Neural cell (in vitro differentiated cells): ENCODE measurements around the gene COQ9. TPM values are rescaled to one million over a fixed set of nuclear protein-coding genes. Genes with fewer than 3 reads are reported as not detected.

Experiments used
- H2AFZ ChIP-seq: fragments of 200-600, 300-800 bp; sonication (generic), shearing (Covaris generic); 2 replicates; pipeline ENCODE4 v1.6.0; 2014; ENCODE audit warnings: low read depth, mild to moderate bottlenecking, antibody characterized with exemption, low read length, moderate library complexity
- H3F3A ChIP-seq: fragments of 200-600 bp; shearing (Covaris generic); 2 replicates; pipeline ENCODE4 v1.6.1; 2016; ENCODE audit warnings: mild to moderate bottlenecking, moderate library complexity, mixed read lengths, antibody characterized with exemption, low read length; ENCODE audit not compliant: insufficient read depth, poor library complexity, severe bottlenecking
- H3K27ac ChIP-seq: fragments of 200-600, 300-800 bp; sonication (generic), shearing (Covaris generic); 2 replicates; pipeline ENCODE4 v1.5.1; 2014; ENCODE audit warnings: mild to moderate bottlenecking, low read length, moderate library complexity
- H3K27me3 ChIP-seq: fragments of 300-800, 200-600 bp; sonication (generic), shearing (Covaris generic); 2 replicates; pipeline ENCODE4 v1.6.0; 2014; ENCODE audit warnings: mild to moderate bottlenecking, low read depth, low read length, moderate library complexity; ENCODE audit not compliant: insufficient read depth
- H3K36me3 ChIP-seq: fragments of 300-800, 200-600 bp; sonication (generic), shearing (Covaris generic); 2 replicates; pipeline ENCODE4 v1.5.1; 2014; ENCODE audit warnings: mild to moderate bottlenecking, antibody characterized with exemption, low read length, moderate library complexity; ENCODE audit not compliant: insufficient read depth
- H3K4me2 ChIP-seq: fragments of 300-800, 200-600 bp; sonication (generic), shearing (Covaris generic); 2 replicates; pipeline ENCODE4 v1.6.0; 2014; ENCODE audit warnings: mild to moderate bottlenecking, low read length
- H3K4me3 ChIP-seq: fragments of 300-800, 200-600 bp; sonication (generic), shearing (Covaris generic); 2 replicates; pipeline ENCODE4 v1.5.1; 2014; ENCODE audit warnings: mild to moderate bottlenecking, low read length, moderate library complexity
- H3K79me2 ChIP-seq: fragments of 200-600 bp; shearing (Covaris generic); replicated peaks from 2 replicates; pipeline ENCODE4 v1.6.0; 2014; ENCODE audit warnings: mild to moderate bottlenecking, low read length, moderate library complexity; ENCODE audit not compliant: insufficient read depth
- H3K9ac ChIP-seq: fragments of 300-800, 200-600 bp; sonication (generic), shearing (Covaris generic); 2 replicates; pipeline ENCODE4 v1.6.1; 2016; ENCODE audit warnings: mild to moderate bottlenecking, low read length, mixed read lengths
- H3K9me2 ChIP-seq: fragments of 200-600 bp; shearing (Covaris generic); 2 replicates; pipeline ENCODE4 v1.6.1; 2016; ENCODE audit warnings: mild to moderate bottlenecking, low read length, mixed read lengths; ENCODE audit not compliant: insufficient read depth
- H3K9me3 ChIP-seq: fragments of 200-600, 300-800 bp; sonication (generic), shearing (Covaris generic); 2 replicates; pipeline ENCODE4 v1.6.1; 2016; ENCODE audit warnings: mild to moderate bottlenecking, mixed run types, low read length, moderate library complexity, mixed read lengths
- H4K20me1 ChIP-seq: fragments of 200-600 bp; shearing (Covaris generic); 2 replicates; pipeline ENCODE4 v1.6.1; 2016; ENCODE audit warnings: mild to moderate bottlenecking, mixed run types; ENCODE audit not compliant: insufficient read depth
- EZH2 ChIP-seq: fragments of 200-600, 300-800 bp; shearing (Covaris generic), sonication (generic); IDR thresholded peaks from 2 replicates; pipeline ENCODE4 v1.6.1; 2014; ENCODE audit warnings: antibody characterized with exemption, low read length, borderline replicate concordance, mild to moderate bottlenecking; ENCODE audit not compliant: insufficient read depth, poor library complexity, severe bottlenecking
- MXI1 ChIP-seq: fragments of 450-650 bp; conservative IDR thresholded peaks from 2 replicates; pipeline ENCODE4 v1.6.1; 2014; ENCODE audit warnings: antibody characterized with exemption, mild to moderate bottlenecking; ENCODE audit not compliant: poor library complexity, severe bottlenecking
- POLR2AphosphoS5 ChIP-seq: IDR thresholded peaks from 2 replicates; pipeline ENCODE4 v1.6.1; 2012
- RAD21 ChIP-seq: fragments of 450-650 bp; conservative IDR thresholded peaks from 2 replicates; pipeline ENCODE4 v1.6.1; 2014; ENCODE audit warnings: antibody characterized with exemption, mild to moderate bottlenecking, moderate library complexity
- SMC3 ChIP-seq: fragments of 450-650 bp; conservative IDR thresholded peaks from 2 replicates; pipeline ENCODE4 v1.6.1; 2014; ENCODE audit warnings: antibody characterized with exemption, mild to moderate bottlenecking, moderate library complexity; ENCODE audit not compliant: poor library complexity
- TAF1 ChIP-seq: IDR thresholded peaks from 2 replicates; pipeline ENCODE4 v1.6.1; 2012; ENCODE audit warnings: low read depth
- polyA plus RNA-seq: library from polyadenylated mRNA; depleted of rRNA; stranded (reverse); fragments of >200 nt; gene quantifications from 2 replicates; pipeline ENCODE4 v1.2.3, GENCODE V29; 2014
- TF ChIP-seq, protein P1 (sequence below): fragments of 450-650 bp; IDR thresholded peaks from 2 replicates; pipeline ENCODE4 v1.5.1; 2014; ENCODE audit warnings: antibody characterized with exemption, mild to moderate bottlenecking, moderate library complexity; ENCODE audit not compliant: poor library complexity, severe bottlenecking

COQ9 gene
- polyA plus RNA-seq, 1 donor from 2014 or later: 78.7 TPM

DNA sequence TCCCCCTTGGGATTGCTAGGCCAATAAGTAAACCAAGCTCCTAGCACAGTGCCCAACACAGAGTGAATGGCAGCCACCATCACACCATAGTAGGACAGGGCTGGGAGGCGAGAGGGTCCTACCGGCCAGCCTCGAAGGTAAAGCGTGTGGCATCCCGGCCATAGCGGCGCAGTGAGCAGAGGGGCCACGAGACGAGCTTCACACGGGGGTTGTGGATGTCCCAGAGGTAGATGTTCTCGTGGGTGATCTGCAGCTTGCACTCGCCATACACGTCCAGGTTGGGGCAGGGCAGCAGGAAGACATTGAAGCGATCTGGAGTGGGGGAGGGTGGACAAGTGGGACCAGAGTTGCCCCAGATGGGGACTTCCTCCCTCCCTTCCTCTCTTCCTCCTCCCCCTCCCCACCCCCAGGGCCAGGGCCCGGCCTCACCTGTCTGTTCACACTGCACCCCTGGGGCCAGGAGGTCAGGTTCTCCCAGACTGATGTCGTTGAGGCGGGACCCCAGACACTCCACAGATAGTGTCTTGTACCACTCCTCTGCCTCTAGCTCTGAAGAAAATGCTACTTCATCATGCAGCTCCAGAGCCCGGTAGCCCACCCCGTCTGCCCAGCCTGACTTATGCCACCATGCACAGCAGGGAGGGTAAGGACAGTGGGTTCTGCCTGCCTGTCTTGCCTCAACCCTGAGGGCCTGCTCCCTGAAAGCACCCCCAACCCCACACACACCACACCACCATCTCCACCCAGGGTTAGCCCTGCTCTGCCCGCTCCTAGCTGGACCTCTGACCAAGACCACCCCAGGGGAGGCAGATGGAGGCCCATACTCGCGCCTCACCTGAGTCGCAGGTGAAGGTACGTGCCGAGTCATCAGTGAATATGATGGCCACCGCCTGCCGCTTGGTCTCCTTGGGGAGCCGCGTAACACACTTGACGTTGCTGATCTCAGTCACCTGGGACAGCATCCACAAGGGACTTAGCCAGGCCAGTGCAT is 27.7 kb downstream of the COQ9 start:
- H3K79me2 ChIP-seq: peaks cover 35% of the 10 kb centered on the region
- no peaks in the 10 kb centered on the region for H3K27me3 ChIP-seq
- H3K27ac ChIP-seq: no peak overlapping the region
- no peaks in the 10 kb centered on the region for H3K9me3 ChIP-seq
- H2AFZ ChIP-seq: no peak overlapping the region
- H3K9ac ChIP-seq: no peak overlapping the region
- peaks cover 4% of the 10 kb centered on the region for H4K20me1 ChIP-seq
- H3K4me3 ChIP-seq: no peak overlapping the region
- H3K4me2 ChIP-seq: no peak overlapping the region
- TF ChIP-seq EZH2 (no peak), RAD21 (no peak), SMC3 (no peak), POLR2AphosphoS5 (no peak)
- TF ChIP-seq, protein P1, sequence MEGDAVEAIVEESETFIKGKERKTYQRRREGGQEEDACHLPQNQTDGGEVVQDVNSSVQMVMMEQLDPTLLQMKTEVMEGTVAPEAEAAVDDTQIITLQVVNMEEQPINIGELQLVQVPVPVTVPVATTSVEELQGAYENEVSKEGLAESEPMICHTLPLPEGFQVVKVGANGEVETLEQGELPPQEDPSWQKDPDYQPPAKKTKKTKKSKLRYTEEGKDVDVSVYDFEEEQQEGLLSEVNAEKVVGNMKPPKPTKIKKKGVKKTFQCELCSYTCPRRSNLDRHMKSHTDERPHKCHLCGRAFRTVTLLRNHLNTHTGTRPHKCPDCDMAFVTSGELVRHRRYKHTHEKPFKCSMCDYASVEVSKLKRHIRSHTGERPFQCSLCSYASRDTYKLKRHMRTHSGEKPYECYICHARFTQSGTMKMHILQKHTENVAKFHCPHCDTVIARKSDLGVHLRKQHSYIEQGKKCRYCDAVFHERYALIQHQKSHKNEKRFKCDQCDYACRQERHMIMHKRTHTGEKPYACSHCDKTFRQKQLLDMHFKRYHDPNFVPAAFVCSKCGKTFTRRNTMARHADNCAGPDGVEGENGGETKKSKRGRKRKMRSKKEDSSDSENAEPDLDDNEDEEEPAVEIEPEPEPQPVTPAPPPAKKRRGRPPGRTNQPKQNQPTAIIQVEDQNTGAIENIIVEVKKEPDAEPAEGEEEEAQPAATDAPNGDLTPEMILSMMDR: no peak
- H3K36me3 ChIP-seq: no peaks in the 10 kb centered on the region
- no peaks in the 10 kb centered on the region for H3F3A ChIP-seq
- no peaks in the 10 kb centered on the region for H3K9me2 ChIP-seq

DNA sequence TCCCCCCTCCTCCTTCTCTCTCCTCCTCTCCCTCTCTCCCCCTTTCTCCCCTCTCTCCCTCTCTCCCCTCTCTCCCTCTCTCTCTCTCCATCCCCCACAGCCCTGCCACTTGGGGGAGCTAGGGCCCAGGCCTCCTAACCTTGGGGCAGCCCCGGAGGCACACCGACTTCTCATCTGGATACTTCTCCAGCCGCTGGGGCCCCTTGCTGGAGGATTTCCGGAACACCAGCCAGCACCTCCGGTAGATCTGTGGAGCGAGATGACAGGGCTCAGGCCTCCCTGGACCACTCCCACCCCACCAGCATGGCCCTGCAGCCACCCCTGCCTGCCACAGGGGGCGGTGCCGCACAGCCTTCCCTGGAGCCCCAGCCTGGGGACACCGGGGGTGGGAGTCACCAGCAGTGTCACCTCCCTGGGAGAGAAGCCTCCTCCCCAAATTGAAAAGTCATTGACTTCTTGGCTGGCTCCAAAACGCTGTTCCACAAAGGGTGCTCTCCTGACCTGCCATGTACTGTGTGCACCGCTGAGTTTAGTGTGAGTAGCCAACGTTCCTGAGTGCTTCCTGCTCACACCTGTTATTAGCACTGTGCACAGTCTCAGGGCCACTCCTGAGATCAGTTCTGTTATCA is 28.5 kb downstream of the COQ9 start:
- H3K27ac ChIP-seq: no peak overlapping the region
- H3K4me3 ChIP-seq: peak overlapping the region; percentile 89
- no peaks in the 10 kb centered on the region for H3K27me3 ChIP-seq
- H3K36me3 ChIP-seq: no peaks in the 10 kb centered on the region
- H3K79me2 ChIP-seq: peaks cover 41% of the 10 kb centered on the region
- H3K9ac ChIP-seq: peak overlapping the region; percentile 12
- H3F3A ChIP-seq: no peaks in the 10 kb centered on the region
- no peak overlapping the region for H3K4me2 ChIP-seq
- peaks cover 4% of the 10 kb centered on the region for H4K20me1 ChIP-seq
- H2AFZ ChIP-seq: no peak overlapping the region
- H3K9me3 ChIP-seq: no peaks in the 10 kb centered on the region
- H3K9me2 ChIP-seq: no peaks in the 10 kb centered on the region
- TF ChIP-seq SMC3: no peak
- TF ChIP-seq EZH2: no peak
- TF ChIP-seq TAF1: no peak
- TF ChIP-seq, protein P1: peak; percentile 53
- TF ChIP-seq MXI1: no peak
